GM21786 (cell line): ENCODE data around the gene PDXDC1.
"Not testable (repeated sequence)": the region's sequence is repeated elsewhere in the genome, so short reads cannot be mapped to it uniquely, and the experiment has no call there.

Experiments used
- ATAC-seq: cut with Tn5 transposase; IDR thresholded peaks from one replicate; pipeline ENCODE4 v1.9.1; 2021; ENCODE audit not compliant: unreplicated experiment

PDXDC1 gene

DNA sequence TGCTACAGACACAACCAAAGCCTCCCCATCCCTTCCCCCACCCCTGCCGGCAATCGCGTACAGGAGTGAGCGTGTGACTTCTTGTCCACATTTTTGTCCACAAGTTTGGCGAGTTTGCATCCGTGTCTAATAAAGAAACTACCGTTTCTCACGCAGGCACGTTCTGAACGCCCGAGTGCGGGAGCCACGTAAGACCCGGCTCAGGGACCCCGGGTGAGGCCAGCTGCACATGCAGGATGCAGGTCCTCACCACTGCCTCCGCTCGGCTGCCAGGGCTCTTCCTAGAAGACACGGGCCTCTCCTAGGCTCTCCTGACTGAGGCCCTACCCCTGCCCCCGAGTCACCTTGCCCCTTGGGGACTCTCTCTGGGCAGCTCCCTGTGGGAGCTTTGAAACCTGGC is 174.0 kb downstream of the PDXDC1 start:
- ATAC-seq, result not testable (repeated sequence)

GRCh38 chr16:15149260-15149659 is 174.4 kb downstream of the PDXDC1 start:
- ATAC-seq, result not testable (repeated sequence)

DNA sequence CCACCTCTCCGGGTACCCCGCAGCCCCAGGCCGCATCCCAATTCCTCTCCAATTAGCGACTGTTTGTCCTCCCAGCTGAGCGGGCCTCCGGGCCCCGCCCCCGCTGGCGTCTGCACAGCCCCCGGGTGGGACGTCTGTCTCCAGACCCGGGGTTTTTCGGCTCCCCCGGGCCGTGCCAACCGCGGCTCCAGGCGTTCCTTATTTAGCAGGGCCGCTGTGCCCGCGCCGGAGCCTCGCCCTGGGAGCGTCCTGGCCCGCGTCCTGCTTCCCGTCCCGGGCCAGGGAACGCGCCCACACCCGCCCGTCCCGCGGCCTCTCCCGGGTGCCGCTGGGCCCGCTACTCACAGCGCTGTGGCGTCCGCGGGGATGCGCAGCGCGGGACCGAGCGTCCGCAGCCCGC is 179.2 kb downstream of the PDXDC1 start:
- not testable (repeated sequence) for ATAC-seq

DNA sequence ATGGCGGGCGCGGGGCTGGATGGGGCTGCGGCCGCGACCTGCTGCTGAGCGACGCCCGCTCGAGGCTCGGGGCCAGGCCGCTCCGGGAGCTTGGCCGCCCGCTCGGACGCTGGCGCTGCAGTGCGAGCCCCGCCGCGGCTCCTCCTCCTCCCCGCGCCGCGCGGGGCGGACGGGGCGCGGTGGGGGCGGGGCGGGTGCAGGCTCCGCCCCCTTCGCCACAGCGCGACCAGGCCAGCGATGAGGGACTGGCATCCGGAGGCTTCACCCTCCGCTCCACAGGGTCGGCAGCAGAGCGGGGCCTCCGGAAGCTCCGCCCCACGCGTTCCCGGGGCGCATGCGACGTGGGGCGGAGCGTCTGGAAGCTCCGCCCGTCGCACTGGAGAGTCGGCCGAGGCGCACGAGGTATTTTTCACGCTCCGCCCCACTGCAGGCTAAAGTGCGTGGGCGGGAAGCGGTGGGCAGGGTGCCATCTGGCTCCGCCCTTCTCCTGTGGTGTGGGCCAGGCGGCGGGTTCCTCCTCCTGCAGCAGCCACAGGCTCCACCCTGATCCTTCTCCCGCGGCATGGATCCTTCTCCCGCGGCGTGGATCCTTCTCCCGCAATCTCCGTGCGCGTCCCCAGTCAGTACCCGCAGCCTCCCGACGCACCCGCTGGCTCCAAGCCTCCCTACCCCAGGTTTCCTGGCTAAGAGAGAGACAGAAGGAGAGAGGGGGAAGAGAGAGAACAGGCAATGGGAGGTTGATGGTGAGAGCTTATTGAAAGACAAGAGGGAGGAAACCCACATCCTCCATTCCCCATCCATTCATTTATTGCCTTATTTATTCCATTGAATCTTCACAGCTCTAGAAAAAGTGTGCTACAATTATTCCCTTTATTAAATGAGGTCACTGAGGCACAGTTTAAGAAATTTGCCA is 180.1 kb downstream of the PDXDC1 start:
- peak; percentile 77 for ATAC-seq

GRCh38 chr16:15157644-15158043 is 182.8 kb downstream of the PDXDC1 start:
- not testable (repeated sequence) for ATAC-seq

DNA sequence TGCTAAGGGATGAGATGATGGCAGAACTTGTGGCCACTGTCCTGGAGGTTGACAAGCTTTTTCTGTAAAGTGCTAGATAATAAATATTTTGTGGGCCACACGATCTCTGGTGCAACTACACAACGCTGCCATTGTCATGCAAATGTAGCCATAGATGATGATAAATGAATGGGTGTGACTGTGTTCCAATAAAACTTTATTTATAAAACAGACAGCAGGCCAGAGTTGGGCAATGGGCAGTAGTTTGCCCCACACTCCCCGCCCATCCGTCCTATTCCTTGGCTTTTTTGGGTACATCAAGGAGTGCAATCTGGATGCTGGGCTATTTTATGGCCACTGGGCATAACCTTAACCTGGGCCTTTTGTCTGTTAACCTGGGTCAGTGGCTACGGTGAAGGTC is 184.8 kb downstream of the PDXDC1 start:
- not testable (repeated sequence) for ATAC-seq

DNA sequence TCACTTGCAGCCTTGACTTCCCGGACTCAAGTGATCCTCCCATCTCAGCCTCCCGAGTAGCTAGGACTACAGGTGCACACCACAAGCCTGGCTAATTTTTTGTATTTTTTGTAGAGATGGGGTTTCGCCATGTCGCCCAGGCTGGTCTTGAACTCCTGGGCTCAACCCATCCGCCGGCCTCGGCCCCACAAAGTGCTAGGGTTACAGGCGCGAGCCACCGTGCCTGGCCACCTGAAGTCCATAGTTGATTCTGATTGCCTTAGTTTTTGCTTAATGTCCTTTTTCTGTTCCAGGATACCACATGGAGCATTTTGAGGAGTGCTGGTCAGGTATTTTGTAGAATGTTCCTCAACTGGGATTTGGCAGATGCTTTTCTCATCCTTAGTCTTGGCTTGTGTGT is 185.7 kb downstream of the PDXDC1 start:
- ATAC-seq, result not testable (repeated sequence)

- ATAC-seq, result not testable (repeated sequence)
These were observed 188.2 kb downstream of the PDXDC1 start for GRCh38 chr16:15163055-15163454.

GRCh38 chr16:15166177-15166576 is 191.4 kb downstream of the PDXDC1 start:
- not testable (repeated sequence) for ATAC-seq

DNA sequence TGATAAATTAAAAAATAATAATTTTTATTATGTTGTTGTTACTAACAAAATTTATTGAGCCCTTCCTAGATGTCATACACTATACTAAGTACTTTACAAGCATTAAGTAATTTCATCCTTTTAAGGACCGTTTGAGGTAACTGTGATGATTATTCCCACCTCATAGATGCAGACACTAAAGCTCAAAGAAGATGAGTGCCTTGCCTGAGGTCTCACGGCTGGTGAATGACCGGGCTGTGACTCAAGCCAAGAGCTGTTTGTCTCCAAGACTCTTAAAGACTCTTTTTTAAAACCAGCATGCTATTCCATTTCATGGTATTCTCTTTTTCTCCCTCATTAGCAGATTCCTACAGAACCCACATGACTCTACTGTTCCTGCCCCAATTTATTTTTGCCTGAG is 193.5 kb downstream of the PDXDC1 start:
- not testable (repeated sequence) for ATAC-seq

GRCh38 chr16:15168953-15169652 is 194.3 kb downstream of the PDXDC1 start:
- ATAC-seq, result not testable (repeated sequence)

DNA sequence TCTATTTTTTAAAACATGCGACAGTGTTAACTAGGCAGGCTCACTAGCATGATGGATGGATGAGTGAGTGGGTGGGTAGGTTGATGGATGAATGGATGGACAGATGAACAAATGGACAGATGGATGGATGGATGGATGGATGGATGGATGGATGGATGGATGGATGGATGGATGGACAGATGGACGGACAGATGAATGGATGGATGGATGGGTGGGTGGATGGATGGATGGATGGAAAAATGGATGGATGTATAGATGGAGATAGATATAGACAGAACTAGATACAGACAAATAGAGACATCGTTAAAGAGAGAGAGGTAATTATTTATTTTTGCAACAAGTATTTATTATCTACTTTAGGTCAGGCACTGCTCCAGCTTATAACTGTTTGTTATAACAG is 205.1 kb downstream of the PDXDC1 start:
- not testable (repeated sequence) for ATAC-seq

GRCh38 chr16:15180946-15181345 is 206.1 kb downstream of the PDXDC1 start:
- not testable (repeated sequence) for ATAC-seq

DNA sequence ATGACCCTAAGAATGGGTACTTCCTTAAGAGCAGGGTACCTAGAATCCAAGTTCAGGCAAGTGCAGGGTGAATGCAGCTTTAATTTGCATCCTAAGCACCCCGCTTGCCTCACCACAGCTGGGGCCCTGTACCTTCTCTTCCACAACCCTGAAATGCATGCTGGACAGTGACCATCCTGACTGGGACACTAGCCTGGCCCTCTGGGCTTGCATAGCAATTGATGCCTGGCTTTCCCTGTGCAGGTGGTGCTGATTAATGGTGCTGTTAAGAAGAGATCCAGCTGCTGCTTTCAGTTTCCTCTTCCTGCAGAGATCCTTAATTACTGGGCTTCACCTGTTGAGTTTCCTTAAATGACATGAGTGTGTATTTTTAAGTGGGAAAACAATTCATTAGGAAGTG is 209.2 kb downstream of the PDXDC1 start:
- ATAC-seq, result not testable (repeated sequence)
